NOMO-1 treated with dmso at 0.1 percent for 144 hours (cell line): ENCODE measurements around the gene HIGD1B.

ENCODE experiments used
- DNase-seq: peaks from one replicate; lab custom pipeline; 2025; ENCODE audit not compliant: unreplicated experiment; lab: John Stamatoyannopoulos, UW

Gene HIGD1B

GRCh38 chr17:44877121-44877520, 29.4 kb downstream of the HIGD1B start:
- DNase-seq = no peak

- no peak for DNase-seq
Observed at GRCh38 chr17:44878627-44879221, 31.0 kb downstream of the HIGD1B start.

GRCh38 chr17:44879376-44879775, 31.7 kb downstream of the HIGD1B start:
- no peak for DNase-seq

- no peak for DNase-seq
Observed at GRCh38 chr17:44880062-44880461, 32.4 kb downstream of the HIGD1B start.

- no peak for DNase-seq
Observed at GRCh38 chr17:44881145-44881544, 33.5 kb downstream of the HIGD1B start.

GRCh38 chr17:44884941-44885340, 37.3 kb downstream of the HIGD1B start:
- DNase-seq = no peak

- no peak for DNase-seq
Observed at GRCh38 chr17:44887016-44887415, 39.3 kb downstream of the HIGD1B start.

- DNase-seq = peak; percentile 45
Observed at GRCh38 chr17:44887971-44888954, 40.6 kb downstream of the HIGD1B start.

GRCh38 chr17:44889003-44889402, 41.3 kb downstream of the HIGD1B start:
- DNase-seq = no peak

GRCh38 chr17:44892250-44892649, 44.6 kb downstream of the HIGD1B start:
- no peak for DNase-seq

- DNase-seq = no peak
Observed at GRCh38 chr17:44894642-44895041, 47.0 kb downstream of the HIGD1B start.

- peak; percentile 69 for DNase-seq
Observed at GRCh38 chr17:44898768-44899073, 51.0 kb downstream of the HIGD1B start.

GRCh38 chr17:44899074-44899782, 51.5 kb downstream of the HIGD1B start, which contains the start of gene EFTUD2:
Gene EFTUD2 (minus strand): TSS chr17:44899445. CDS start chr17:44894521, 4,924 bp downstream.
- DNase-seq = peak; percentile 91
